Neuronal stem cell (in vitro differentiated cells): ENCODE data around the gene PKD1.
"Not testable (repeated sequence)": the region's sequence is repeated elsewhere in the genome, so short reads cannot be mapped to it uniquely, and the experiment has no call there.

ENCODE experiments used
- DNase-seq: peaks from one replicate; pipeline ENCODE4 v3.0.0-alpha.2; 2013; ENCODE audit warnings: low spot score
- H2AFZ ChIP-seq: one replicate; pipeline ENCODE4 v1.6.1; 2013; ENCODE audit warnings: mild to moderate bottlenecking, low read length, inconsistent platforms
- H2AK5ac ChIP-seq: 2 replicates; pipeline ENCODE4 v1.6.1; 2013; ENCODE audit warnings: low read depth, mild to moderate bottlenecking, inconsistent platforms, low read length, moderate library complexity, mixed read lengths
- H2BK120ac ChIP-seq: 2 replicates; pipeline ENCODE4 v1.6.1; 2013; ENCODE audit warnings: low read depth, mild to moderate bottlenecking, inconsistent platforms, low read length, moderate library complexity, mixed read lengths
- H2BK12ac ChIP-seq: one replicate; pipeline ENCODE4 v1.6.1; 2013; ENCODE audit warnings: low read length, inconsistent platforms
- H2BK15ac ChIP-seq: 2 replicates; pipeline ENCODE4 v1.6.1; 2013; ENCODE audit warnings: mild to moderate bottlenecking, low read length, inconsistent platforms, mixed read lengths
- H2BK5ac ChIP-seq: one replicate; pipeline ENCODE4 v1.6.1; 2013; ENCODE audit warnings: inconsistent platforms, mild to moderate bottlenecking, low read length, moderate library complexity
- H3K14ac ChIP-seq: one replicate; pipeline ENCODE4 v1.6.1; 2013; ENCODE audit warnings: low read length, inconsistent platforms
- H3K18ac ChIP-seq: 2 replicates; pipeline ENCODE4 v1.6.1; 2013; ENCODE audit warnings: low read length, inconsistent platforms
- H3K23ac ChIP-seq: 2 replicates; pipeline ENCODE4 v1.6.1; 2013; ENCODE audit warnings: low read depth, mild to moderate bottlenecking, mixed read lengths, low read length, inconsistent platforms; ENCODE audit not compliant: poor library complexity
- H3K27ac ChIP-seq: replicated peaks from 3 replicates; pipeline ENCODE4 v1.5.1; 2013; ENCODE audit warnings: low read length, inconsistent platforms
- H3K27me3 ChIP-seq, 3 experiments: 2 replicates each; pipeline ENCODE4 v1.6.1; 2013; ENCODE audit warnings: low read length in 3 of 3, mild to moderate bottlenecking in 2 of 3, inconsistent platforms in 1 of 3, low read depth in 1 of 3, mixed read lengths in 1 of 3, moderate library complexity in 1 of 3; ENCODE audit not compliant: control insufficient read depth in 3 of 3, insufficient read depth in 3 of 3
- H3K36me3 ChIP-seq, 2 donors: replicated peaks in 1 of 2; 2 replicates each; pipeline ENCODE4 v1.6.1; 2013; ENCODE audit warnings: low read length in 2 of 2; ENCODE audit not compliant: control insufficient read depth in 2 of 2, insufficient read depth in 2 of 2
- H3K4ac ChIP-seq: 2 replicates; pipeline ENCODE4 v1.6.1; 2013; ENCODE audit warnings: inconsistent platforms, mild to moderate bottlenecking, low read length, moderate library complexity
- H3K4me1 ChIP-seq, 2 donors: 1 replicate in 1 of 2; 2 replicates in 1 of 2; pipeline ENCODE4 v1.6.1; 2013; ENCODE audit warnings: low read length in 2 of 2, low read depth in 1 of 2; ENCODE audit not compliant: control insufficient read depth in 2 of 2, insufficient read depth in 1 of 2
- H3K4me2 ChIP-seq: one replicate; pipeline ENCODE4 v1.6.1; 2013; ENCODE audit warnings: mild to moderate bottlenecking, low read length, inconsistent platforms; ENCODE audit not compliant: insufficient read depth, poor library complexity, severe bottlenecking
- H3K4me3 ChIP-seq, 2 donors: 2 replicates each; pipeline ENCODE4 v1.5.1; 2013; ENCODE audit warnings: low read length in 2 of 2, mild to moderate bottlenecking in 2 of 2, inconsistent platforms in 1 of 2, moderate library complexity in 1 of 2
- H3K79me1 ChIP-seq: one replicate; pipeline ENCODE4 v1.6.1; 2013; ENCODE audit warnings: low read depth, mild to moderate bottlenecking, inconsistent platforms, low read length, moderate library complexity
- H3K9ac ChIP-seq: one replicate; pipeline ENCODE4 v1.6.1; 2013; ENCODE audit warnings: mild to moderate bottlenecking, low read depth, low read length, inconsistent platforms; ENCODE audit not compliant: poor library complexity
- H3K9me3 ChIP-seq, 2 donors: replicated peaks in 1 of 2; 2 replicates each; pipeline versions ENCODE3 to v1.6.1; 2013; ENCODE audit warnings: low read length in 2 of 2, mild to moderate bottlenecking in 2 of 2, inconsistent platforms in 1 of 2, low read depth in 1 of 2, mixed read lengths in 1 of 2, moderate library complexity in 1 of 2; ENCODE audit not compliant: control insufficient read depth in 2 of 2, insufficient read depth in 1 of 2
- H4K8ac ChIP-seq: one replicate; pipeline ENCODE4 v1.6.1; 2013; ENCODE audit warnings: low read depth, mild to moderate bottlenecking, inconsistent platforms, low read length, moderate library complexity
- H4K91ac ChIP-seq: one replicate; pipeline ENCODE4 v1.6.1; 2013; ENCODE audit warnings: low read length, low read depth, mild to moderate bottlenecking, inconsistent platforms; ENCODE audit not compliant: poor library complexity
- WGBS, 2 donors: extraction: QIAGEN DNeasy Blood & Tissue Kit; methylation state at CpG; one replicate each; pipeline ENCODE4 v1.1.7; 2013; ENCODE audit warnings: missing lambda C conversion rate in 2 of 2, mixed read lengths in 1 of 2; ENCODE audit not compliant: insufficient read length in 2 of 2, insufficient replicate concordance in 1 of 2; ENCODE audit errors: extremely low coverage in 2 of 2; 5-methylcytosine and 5-hydroxymethylcytosine counted together

PKD1 gene

DNA sequence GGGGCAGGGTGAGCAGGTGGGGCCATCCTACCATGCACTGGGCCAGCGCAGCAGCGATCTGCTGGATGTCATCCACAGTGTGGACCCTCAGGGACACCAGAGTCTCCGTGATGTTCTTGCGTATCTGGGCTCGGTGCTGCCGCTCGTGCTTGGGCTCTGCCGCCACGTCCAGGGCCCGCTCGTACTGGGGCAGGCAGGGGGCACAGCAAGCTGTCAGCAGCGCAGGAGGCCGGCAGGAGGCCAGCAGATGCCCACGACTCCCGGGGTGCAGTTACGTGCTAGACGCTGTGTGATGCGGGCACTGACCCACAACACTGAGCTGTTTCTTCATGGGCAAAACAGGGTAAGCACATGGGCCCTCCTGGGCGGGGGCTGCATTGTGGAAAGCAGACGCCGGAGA, 30.4 kb downstream of the PKD1 start:
- not testable (repeated sequence) for H3K4me3 ChIP-seq, H4K91ac ChIP-seq, H3K9ac ChIP-seq, H3K4me2 ChIP-seq, H3K9me3 ChIP-seq, H3K18ac ChIP-seq, H3K27me3 ChIP-seq, DNase-seq, H3K4ac ChIP-seq, H3K27ac ChIP-seq, H3K14ac ChIP-seq, H2AFZ ChIP-seq, H3K79me1 ChIP-seq, H2BK120ac ChIP-seq, H2AK5ac ChIP-seq, H4K8ac ChIP-seq, H2BK15ac ChIP-seq, H2BK5ac ChIP-seq, H2BK12ac ChIP-seq, H3K23ac ChIP-seq, H3K4me1 ChIP-seq
- peaks cover 4 to 39% of the 10 kb centered on the region in 2 donors for H3K36me3 ChIP-seq
- WGBS, 2 donors = no CpG with 5 or more reads among the region's 21 CpGs

DNA sequence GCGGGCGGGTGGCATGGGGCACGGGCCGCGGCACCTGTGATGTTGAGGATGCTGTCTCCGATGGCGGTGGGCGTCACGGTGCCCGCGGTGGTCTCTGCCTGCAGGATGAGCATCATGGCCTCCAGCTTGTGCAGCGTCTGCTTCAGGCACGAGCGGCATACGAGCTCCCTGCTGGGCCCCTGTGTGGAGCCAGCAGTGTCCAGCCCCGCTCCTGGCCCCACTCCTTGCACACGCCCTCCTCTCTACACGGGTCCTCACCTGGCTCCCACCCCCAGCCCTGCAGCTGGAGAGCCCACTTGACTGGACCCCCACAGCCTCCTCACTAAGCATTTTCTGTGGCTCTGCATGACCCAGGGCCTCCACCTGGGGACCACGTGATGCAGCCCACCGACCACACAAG, 31.2 kb downstream of the PKD1 start:
- not testable (repeated sequence) for H3K23ac ChIP-seq, DNase-seq, H2BK5ac ChIP-seq, H2AK5ac ChIP-seq, H3K4me2 ChIP-seq, H4K8ac ChIP-seq, H3K14ac ChIP-seq, H3K27ac ChIP-seq, H2BK15ac ChIP-seq, H3K18ac ChIP-seq, H2BK120ac ChIP-seq, H3K27me3 ChIP-seq, H4K91ac ChIP-seq, H2AFZ ChIP-seq, H3K9me3 ChIP-seq, H3K79me1 ChIP-seq, H2BK12ac ChIP-seq, H3K9ac ChIP-seq, H3K4ac ChIP-seq, H3K4me1 ChIP-seq, H3K4me3 ChIP-seq
- no CpG with 5 or more reads among the region's 20 CpGs for WGBS, 2 donors
- H3K36me3 ChIP-seq = peaks cover 4 to 43% of the 10 kb centered on the region in 2 donors

DNA sequence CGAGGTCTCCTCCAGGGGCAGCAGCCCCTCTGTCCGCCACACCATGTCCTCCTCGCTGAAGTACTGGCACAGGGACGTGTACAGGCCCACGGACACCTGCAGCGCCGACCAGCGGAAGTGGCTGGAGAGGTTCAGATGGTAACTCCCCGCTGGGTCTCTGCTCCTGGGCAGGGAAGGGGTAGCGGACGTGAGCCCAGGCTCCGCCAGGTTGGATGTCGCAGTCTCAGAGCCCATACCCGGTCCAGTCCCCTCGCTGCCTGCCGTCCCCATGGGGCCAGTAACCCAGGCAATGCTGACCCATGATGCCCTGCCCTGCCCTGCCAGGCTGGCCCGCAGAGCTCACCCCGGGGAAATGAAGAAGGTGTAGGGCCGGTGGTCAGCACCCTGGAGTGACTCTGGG, 33.2 kb downstream of the PKD1 start:
- WGBS, 2 donors = no CpG with 5 or more reads among the region's 19 CpGs
- Histone ChIP-seq H3K36me3 (peaks cover 4 to 34% of the 10 kb centered on the region in 2 donors), H2BK120ac (no peak overlapping the region)

DNA sequence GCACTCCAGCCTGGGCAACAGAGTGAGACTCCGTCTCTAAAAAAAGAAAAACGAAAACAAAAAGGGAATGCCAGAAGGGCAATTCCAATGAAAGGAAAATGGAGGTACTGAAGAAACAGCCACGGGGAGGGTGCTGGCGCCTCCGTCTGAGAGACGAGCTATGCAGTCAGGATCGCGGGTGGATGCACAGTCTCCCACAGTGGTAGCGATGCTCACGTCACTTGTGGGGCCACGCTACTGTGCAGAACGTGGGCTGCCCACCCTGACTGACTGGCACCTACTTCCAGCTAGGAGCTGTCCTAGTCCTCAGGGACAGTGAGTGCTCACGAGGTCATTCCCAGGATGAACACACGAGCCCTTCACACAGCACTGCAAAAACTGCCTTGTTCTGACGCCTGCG, 34.1 kb downstream of the PKD1 start:
- not testable (repeated sequence) for H3K18ac ChIP-seq, H4K8ac ChIP-seq, H3K14ac ChIP-seq, H2AK5ac ChIP-seq, H3K79me1 ChIP-seq, DNase-seq, H4K91ac ChIP-seq, H3K27ac ChIP-seq, H3K4me2 ChIP-seq, H2BK5ac ChIP-seq, H3K4ac ChIP-seq, H3K4me1 ChIP-seq, H3K9ac ChIP-seq, H2BK15ac ChIP-seq, H3K27me3 ChIP-seq, H3K23ac ChIP-seq, H2BK12ac ChIP-seq, H2BK120ac ChIP-seq, H2AFZ ChIP-seq, H3K4me3 ChIP-seq, H3K9me3 ChIP-seq
- H3K36me3 ChIP-seq = peaks cover 4 to 41% of the 10 kb centered on the region in 2 donors
- no CpG with 5 or more reads among the region's 16 CpGs for WGBS, 2 donors

More for the DNA sequence above, 33.2 kb downstream of the PKD1 start:
- H3K18ac ChIP-seq = no peak overlapping the region
- no peak overlapping the region for H4K8ac ChIP-seq
- no peak overlapping the region for H3K4me3 ChIP-seq
- H3K4ac ChIP-seq = no peak overlapping the region
- no peak overlapping the region for H3K9ac ChIP-seq
- H2BK15ac ChIP-seq = no peak overlapping the region
- no peak overlapping the region for H3K27ac ChIP-seq
- H3K14ac ChIP-seq = no peak overlapping the region
- no peaks in the 10 kb centered on the region for H3K27me3 ChIP-seq
- no peak overlapping the region for H2BK5ac ChIP-seq
- H3K4me1 ChIP-seq = no peaks in the 10 kb centered on the region
- no peaks in the 10 kb centered on the region for H3K79me1 ChIP-seq
- H4K91ac ChIP-seq = no peak overlapping the region
- no peak overlapping the region for H2AFZ ChIP-seq
- no peak overlapping the region for H2AK5ac ChIP-seq
- no peak for DNase-seq
- H3K23ac ChIP-seq = no peak overlapping the region
- no peaks in the 10 kb centered on the region for H3K9me3 ChIP-seq
- no peak overlapping the region for H3K4me2 ChIP-seq
- no peak overlapping the region for H2BK12ac ChIP-seq
